Hepatocyte (in vitro differentiated cells): ENCODE data around the gene TMEM121B.

Source experiments
- EZH2 ChIP-seq: fragments of 200-600 bp; sonication (generic); IDR thresholded peaks from 2 replicates; pipeline ENCODE4 v1.6.1; 2016; ENCODE audit warnings: antibody characterized with exemption, mild to moderate bottlenecking, borderline replicate concordance
- EZH2phosphoT487 ChIP-seq: fragments of 200-600 bp; sonication (generic); IDR thresholded peaks from one replicate; pipeline ENCODE4 v1.6.1; 2018; ENCODE audit warnings: antibody characterized with exemption, mild to moderate bottlenecking, low read depth, moderate library complexity; ENCODE audit not compliant: unreplicated experiment, severe bottlenecking
- TF ChIP-seq, protein P1 (sequence below): fragments of 200-600 bp; sonication (generic); IDR thresholded peaks from 2 replicates; pipeline ENCODE4 v1.5.1; 2016; ENCODE audit warnings: antibody characterized with exemption, mild to moderate bottlenecking; ENCODE audit not compliant: poor library complexity

DNA sequence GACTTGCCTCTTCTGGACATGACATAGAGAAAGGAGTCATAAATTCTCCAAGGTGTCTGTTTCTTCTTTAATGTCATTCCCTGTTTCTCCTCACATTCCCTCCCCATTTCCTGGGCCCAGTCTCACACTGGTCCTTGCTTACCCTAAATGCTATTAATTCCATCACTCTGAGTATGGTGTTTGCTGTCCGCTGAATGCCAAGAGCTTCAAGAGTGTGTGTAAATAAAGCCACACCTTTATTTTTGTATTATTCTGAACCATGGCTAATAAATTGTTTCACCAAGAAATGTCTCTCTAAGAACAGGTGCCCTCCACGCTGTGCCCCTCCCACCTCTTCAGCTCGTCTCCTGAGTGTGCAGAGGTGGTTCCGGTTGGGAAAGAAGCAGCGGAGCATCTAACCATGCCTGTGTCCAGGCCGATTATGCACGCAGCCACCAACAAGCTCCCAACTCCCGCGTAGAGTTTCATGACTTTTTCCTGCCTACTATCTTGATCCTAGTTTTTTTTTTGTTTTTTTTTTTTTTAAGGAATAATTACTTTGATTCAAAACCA, 8.6 kb downstream of the TMEM121B start:
- TF ChIP-seq, protein P1, sequence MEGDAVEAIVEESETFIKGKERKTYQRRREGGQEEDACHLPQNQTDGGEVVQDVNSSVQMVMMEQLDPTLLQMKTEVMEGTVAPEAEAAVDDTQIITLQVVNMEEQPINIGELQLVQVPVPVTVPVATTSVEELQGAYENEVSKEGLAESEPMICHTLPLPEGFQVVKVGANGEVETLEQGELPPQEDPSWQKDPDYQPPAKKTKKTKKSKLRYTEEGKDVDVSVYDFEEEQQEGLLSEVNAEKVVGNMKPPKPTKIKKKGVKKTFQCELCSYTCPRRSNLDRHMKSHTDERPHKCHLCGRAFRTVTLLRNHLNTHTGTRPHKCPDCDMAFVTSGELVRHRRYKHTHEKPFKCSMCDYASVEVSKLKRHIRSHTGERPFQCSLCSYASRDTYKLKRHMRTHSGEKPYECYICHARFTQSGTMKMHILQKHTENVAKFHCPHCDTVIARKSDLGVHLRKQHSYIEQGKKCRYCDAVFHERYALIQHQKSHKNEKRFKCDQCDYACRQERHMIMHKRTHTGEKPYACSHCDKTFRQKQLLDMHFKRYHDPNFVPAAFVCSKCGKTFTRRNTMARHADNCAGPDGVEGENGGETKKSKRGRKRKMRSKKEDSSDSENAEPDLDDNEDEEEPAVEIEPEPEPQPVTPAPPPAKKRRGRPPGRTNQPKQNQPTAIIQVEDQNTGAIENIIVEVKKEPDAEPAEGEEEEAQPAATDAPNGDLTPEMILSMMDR: no peak
- TF ChIP-seq EZH2phosphoT487: no peak
- no peak for TF ChIP-seq EZH2
